ENCODE measurements around the gene ITGB1BP1. TPM values are rescaled to one million over a fixed set of nuclear protein-coding genes. Genes with fewer than 3 reads are reported as not detected.

ITGB1BP1 gene
- total RNA-seq (2014; rRNA removed; shearing (Covaris generic)), result 79.4 and 85.5 TPM in 2 replicates

- DNase-seq (ENCODE audit: low read depth), result peak; percentile 97
These were observed at the start of gene ITGB1BP1, which contains the start of gene CPSF3 for GRCh38 chr2:9423100-9423921. Gene ITGB1BP1, minus strand, starts transcription at chr2:9423528. Its CDS starts 4,831 bp downstream, at chr2:9418697. Gene CPSF3, plus strand, starts transcription at chr2:9423654. Its CDS starts 120 bp downstream, at chr2:9423774.

DNA sequence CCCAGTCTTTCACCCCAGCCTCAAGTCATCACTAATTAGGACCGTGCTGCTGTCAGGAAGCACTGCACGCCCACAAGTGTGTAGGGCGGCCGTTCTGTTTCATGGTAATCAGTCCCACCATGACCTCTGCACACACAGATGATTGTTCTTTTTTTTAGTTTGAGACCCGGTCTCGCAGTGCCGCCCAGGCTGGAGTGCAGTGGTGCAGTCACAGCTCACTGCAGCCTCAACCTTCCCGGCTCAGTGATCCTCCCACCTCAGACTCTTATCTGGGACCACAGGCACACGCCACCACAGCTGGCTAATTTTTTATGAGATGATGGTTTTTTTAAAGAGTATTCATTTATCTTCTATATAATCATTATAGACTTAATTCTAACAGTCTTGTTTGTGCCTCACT is 49.2 kb upstream of the ITGB1BP1 start:
- DNase-seq (ENCODE audit: low read depth), result no peak

DNA sequence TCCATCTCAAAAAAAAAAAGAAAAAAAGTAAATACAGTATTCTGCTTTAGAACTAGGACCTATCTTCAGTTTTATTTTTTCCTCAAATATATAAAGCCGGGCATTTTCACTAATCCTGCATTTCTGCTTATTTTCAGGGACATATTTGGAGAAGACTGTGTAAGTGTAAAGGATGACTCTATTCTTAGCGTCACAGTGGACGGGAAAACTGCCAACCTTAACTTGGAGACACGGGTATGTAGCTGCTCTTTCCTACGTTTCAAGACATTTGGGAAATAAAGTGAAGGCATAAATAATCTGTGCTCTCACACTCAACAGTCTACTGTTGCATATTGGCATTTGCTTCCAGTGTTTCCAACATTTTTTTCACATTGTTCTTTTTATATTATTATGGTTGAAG is 47.9 kb upstream of the ITGB1BP1 start:
- no peak for DNase-seq (ENCODE audit: low read depth)

GRCh38 chr2:9467687-9468086 is 44.4 kb upstream of the ITGB1BP1 start:
- DNase-seq (ENCODE audit: low read depth), result no peak

DNA sequence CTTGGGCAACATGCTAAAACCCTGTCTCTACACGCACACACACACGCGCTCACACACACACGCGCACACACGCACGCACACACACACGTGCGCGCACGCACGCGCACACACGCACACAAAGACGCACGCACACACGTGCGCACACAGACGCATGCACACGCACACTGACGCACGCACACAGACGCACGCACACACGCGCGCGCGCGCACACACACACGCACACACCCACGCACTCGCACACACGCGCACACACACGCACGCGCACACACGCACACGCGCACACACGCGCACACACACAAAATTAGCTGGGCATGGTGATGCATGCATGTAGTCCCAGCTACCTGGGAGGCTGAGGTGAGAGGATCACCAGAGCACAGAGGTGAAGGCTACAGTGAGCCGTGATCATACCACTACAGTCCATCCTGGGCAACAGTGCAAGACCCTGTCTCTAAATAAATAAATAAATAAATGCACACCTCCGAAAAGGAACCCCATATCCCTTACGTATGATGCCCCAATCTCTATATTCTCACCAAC is 42.9 kb upstream of the ITGB1BP1 start:
- DNase-seq (ENCODE audit: low read depth), result no peak

DNA sequence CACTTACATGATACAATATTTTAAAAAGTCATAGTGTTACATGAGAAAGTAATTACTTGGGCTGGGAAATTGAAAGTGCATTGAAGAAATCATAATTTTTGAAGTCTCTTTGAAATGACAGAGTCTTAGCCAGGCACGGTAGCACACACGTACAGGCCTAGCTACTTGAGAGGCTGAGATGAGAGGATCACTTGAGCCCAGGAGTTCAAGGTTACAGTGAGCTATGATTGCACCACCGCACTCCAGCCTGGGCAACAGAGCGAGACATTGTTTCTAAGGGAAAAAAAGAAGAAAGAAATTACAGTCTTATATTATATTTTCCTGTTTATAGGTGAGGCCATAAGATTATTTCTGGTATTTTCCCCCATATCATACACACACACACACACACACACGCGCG is 41.8 kb upstream of the ITGB1BP1 start:
- no peak for DNase-seq (ENCODE audit: low read depth)

GRCh38 chr2:9463698-9464034 is 40.3 kb upstream of the ITGB1BP1 start:
- peak; percentile 50 for DNase-seq (ENCODE audit: low read depth)

- no peak for DNase-seq (ENCODE audit: low read depth)
These were observed 39.8 kb upstream of the ITGB1BP1 start for GRCh38 chr2:9462886-9463697.

- DNase-seq (ENCODE audit: low read depth), result no peak
These were observed 39.0 kb upstream of the ITGB1BP1 start for GRCh38 chr2:9462313-9462712.

DNA sequence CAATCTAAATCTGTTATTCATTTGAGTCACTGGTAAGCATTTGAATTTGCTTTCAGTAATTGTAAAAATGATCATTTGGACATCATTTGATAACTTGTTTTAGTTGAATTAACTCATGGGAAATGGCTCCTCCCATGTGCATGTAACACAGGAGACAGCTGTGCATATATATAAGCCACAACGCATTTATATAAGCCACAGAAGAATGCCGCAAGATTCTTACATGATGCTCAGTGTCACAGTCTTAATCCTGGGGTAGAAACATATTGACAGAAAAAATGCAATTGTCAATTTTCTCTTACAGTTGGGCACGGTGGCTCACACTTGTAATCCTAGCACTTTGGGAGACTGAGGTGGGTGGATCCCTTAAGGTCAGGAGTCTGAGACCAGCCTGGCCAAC is 37.8 kb upstream of the ITGB1BP1 start:
- no peak for DNase-seq (ENCODE audit: low read depth)

DNA sequence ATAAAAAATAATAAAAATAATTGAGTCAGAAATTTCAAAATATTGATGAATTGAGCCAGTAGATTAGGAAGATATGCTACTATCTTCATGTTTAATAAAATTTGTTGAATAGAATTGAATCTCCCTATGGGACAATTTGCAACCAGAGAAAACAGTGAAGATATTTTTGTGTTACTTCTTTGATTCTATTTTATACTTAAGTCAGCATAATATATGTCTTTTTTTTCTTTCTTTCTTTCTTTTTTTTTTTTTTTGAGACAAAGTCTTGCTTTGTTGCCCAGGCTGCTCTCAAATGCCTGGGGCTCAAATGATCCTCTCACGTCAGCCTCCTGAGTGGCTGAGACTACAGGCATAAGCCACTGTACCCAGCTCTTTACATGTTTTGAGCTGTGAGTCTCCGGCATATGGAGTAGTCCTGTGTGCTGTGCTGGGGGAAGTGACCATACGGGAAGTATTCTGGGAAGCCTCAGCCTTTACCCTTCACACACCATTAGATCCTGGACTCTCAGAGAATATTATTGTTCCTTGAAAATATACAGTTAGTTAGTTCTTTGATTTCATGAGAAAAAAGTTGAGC is 37.2 kb upstream of the ITGB1BP1 start:
- DNase-seq (ENCODE audit: low read depth), result peak; percentile 39

- no peak for DNase-seq (ENCODE audit: low read depth)
These were observed 27.9 kb upstream of the ITGB1BP1 start for GRCh38 chr2:9451231-9451630.

- no peak for DNase-seq (ENCODE audit: low read depth)
These were observed 21.8 kb upstream of the ITGB1BP1 start for GRCh38 chr2:9445089-9445488.

DNA sequence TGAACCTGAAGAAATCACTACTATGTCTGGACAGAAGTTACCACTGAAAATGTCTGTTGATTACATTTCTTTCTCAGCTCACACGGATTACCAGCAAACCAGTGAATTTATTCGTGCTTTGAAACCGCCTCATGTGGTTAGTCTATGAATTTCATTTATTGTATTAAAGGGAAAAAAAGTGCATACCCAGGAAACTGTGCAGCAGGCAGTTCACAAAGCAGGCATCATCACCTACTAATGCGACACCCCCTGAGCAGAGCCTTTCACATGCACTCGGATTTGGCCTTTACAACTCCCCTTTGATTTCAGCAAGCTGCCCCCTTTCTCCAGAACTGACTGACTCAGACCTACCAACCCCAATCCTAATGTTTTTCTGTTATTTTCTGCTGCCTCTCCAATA is 20.2 kb upstream of the ITGB1BP1 start:
- DNase-seq (ENCODE audit: low read depth), result no peak

GRCh38 chr2:9441556-9441955 is 18.2 kb upstream of the ITGB1BP1 start:
- no peak for DNase-seq (ENCODE audit: low read depth)

- DNase-seq (ENCODE audit: low read depth), result no peak
These were observed 16.9 kb upstream of the ITGB1BP1 start for GRCh38 chr2:9440058-9440727.

DNA sequence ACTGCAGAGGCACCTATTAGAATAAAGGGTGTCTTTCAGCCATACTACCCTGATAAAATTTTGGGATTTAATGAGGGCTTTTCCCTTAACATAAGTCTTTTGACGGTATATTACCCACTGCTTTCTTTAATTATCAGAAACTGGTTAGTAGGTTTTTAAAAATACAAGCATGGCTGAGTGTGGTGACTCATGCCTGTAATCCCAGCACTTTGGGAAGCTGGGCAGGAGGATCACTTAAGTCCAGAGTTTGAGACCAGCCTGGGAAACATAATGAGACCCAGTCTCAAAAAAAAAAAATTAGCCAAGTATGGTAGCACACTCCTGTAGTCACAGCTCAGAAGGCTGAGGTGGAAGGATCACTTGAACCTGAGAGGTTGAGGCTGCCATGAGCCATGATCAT is 16.2 kb upstream of the ITGB1BP1 start:
- DNase-seq (ENCODE audit: low read depth), result no peak

- no peak for DNase-seq (ENCODE audit: low read depth)
These were observed 11.2 kb upstream of the ITGB1BP1 start for GRCh38 chr2:9434489-9434888.

- DNase-seq (ENCODE audit: low read depth), result peak; percentile 34
These were observed 7.3 kb upstream of the ITGB1BP1 start for GRCh38 chr2:9430316-9431293.

DNA sequence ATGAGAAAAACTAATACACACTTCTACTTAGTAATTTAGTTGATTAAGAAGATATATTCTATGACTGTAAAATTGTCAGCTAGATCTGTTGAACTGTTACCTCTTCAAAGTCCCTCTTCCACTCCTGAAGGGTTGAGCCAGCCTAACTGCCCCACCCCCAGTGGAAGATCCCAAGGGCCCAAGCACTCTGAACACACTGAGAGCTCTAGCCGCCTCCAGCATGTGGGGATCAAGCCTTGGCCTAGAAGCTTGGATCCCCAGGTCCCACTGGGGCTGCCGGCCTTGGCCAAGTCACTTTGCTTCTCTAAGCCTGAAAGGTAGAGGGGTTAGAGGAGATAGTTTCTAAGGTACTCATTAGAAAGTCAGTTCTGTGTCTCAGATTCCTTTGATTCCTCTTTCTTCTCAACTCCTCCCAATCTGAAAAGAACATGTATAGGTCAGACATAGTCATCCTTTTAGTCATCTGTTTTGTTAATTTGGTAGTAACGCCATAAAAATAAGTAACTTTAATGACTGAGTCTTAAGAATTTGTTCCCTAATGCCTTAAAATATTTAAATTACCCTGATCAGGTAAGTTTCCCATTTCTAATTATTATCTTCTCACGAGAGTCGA is 5.7 kb upstream of the ITGB1BP1 start:
- DNase-seq (ENCODE audit: low read depth), result no peak
